HepG2 (cell line): Measurements from ENCODE around the gene AZU1. TPM values are rescaled to one million over a fixed set of nuclear protein-coding genes. Genes with fewer than 3 reads are reported as not detected.

Experiments used
- BCL6 ChIP-seq: IDR thresholded peaks from 2 replicates; pipeline ENCODE4 v1.6.1; 2016; ENCODE audit warnings: missing genetic modification reagents, missing compliant biosample characterization
- CBFB ChIP-seq: sonication (generic); formaldehyde crosslinking; IDR thresholded peaks from 2 replicates; pipeline ENCODE4 v1.4.0; 2020; ENCODE audit warnings: missing genetic modification reagents
- DNMT1 ChIP-seq: sonication (generic); formaldehyde crosslinking; IDR thresholded peaks from 2 replicates; pipeline ENCODE4 v1.5.1; 2020; ENCODE audit warnings: mild to moderate bottlenecking, missing genetic modification reagents
- EEA1 ChIP-seq: sonication (generic); formaldehyde crosslinking; IDR thresholded peaks from 2 replicates; pipeline ENCODE4 v1.5.1; 2020; ENCODE audit warnings: mild to moderate bottlenecking, missing genetic modification reagents, borderline replicate concordance
- EP300 ChIP-seq, 3 experiments: sonication (generic) in 1 of 3; formaldehyde crosslinking in 1 of 3; IDR thresholded peaks; 2 replicates each; pipeline versions ENCODE4 v1.5.1 to v1.6.1; 2011 to 2020; ENCODE audit warnings: low read depth in 2 of 3, low read length in 2 of 3, borderline replicate concordance in 1 of 3, improper control_type of control experiment in 1 of 3, mild to moderate bottlenecking in 1 of 3, missing genetic modification reagents in 1 of 3, moderate library complexity in 1 of 3
- FOXK1 ChIP-seq: sonication (generic); formaldehyde crosslinking; IDR thresholded peaks from 2 replicates; pipeline ENCODE4 v1.4.0; 2020; ENCODE audit warnings: low read depth, missing genetic modification reagents, borderline replicate concordance
- FOXP1 ChIP-seq, 2 experiments: fragments of 450-650 bp in 1 of 2; IDR thresholded peaks; 2 replicates each; pipeline ENCODE4 v1.6.1; 2017 to 2018; ENCODE audit warnings: antibody characterized with exemption in 1 of 2
- HNRNPH1 ChIP-seq: fragments of 200-400 bp; formaldehyde crosslinking; optimal IDR thresholded peaks from 2 replicates; pipeline ENCODE3; 2017; ENCODE audit warnings: mild to moderate bottlenecking, low read depth, low read length
- HOXA7 ChIP-seq: sonication (generic); formaldehyde crosslinking; IDR thresholded peaks from 2 replicates; pipeline ENCODE4 v1.8.1; 2022; ENCODE audit warnings: mild to moderate bottlenecking, missing genetic modification reagents, moderate library complexity
- HOXA9 ChIP-seq: sonication (generic); formaldehyde crosslinking; IDR thresholded peaks from 2 replicates; pipeline ENCODE4 v1.8.1; 2022; ENCODE audit warnings: missing genetic modification reagents, mild to moderate bottlenecking, moderate library complexity, borderline replicate concordance
- KDM3A ChIP-seq: IDR thresholded peaks from 2 replicates; pipeline ENCODE4 v1.6.1; 2018; ENCODE audit warnings: low read depth, missing compliant biosample characterization
- KMT2A ChIP-seq: sonication (generic); formaldehyde crosslinking; IDR thresholded peaks from 2 replicates; pipeline ENCODE4 v1.4.0; 2020; ENCODE audit warnings: missing genetic modification reagents
- MIXL1 ChIP-seq: IDR thresholded peaks from 2 replicates; pipeline ENCODE4 v1.6.1; 2016
- NFKB2 ChIP-seq: sonication (generic); formaldehyde crosslinking; IDR thresholded peaks from 2 replicates; pipeline ENCODE4 v1.4.0; 2020; ENCODE audit warnings: missing genetic modification reagents, borderline replicate concordance
- SNAPC2 ChIP-seq: sonication (generic); formaldehyde crosslinking; IDR thresholded peaks from 2 replicates; pipeline ENCODE4 v1.8.1; 2022; ENCODE audit warnings: mild to moderate bottlenecking, missing genetic modification reagents
- SRSF1 ChIP-seq: fragments of 200-400 bp; formaldehyde crosslinking; optimal IDR thresholded peaks from 2 replicates; pipeline ENCODE3; 2017; ENCODE audit warnings: mild to moderate bottlenecking, low read depth, low read length, moderate library complexity
- SSRP1 ChIP-seq: IDR thresholded peaks from 2 replicates; pipeline ENCODE4 v1.6.1; 2016; ENCODE audit warnings: control low read depth
- XRCC5 ChIP-seq: fragments of 200-400 bp; formaldehyde crosslinking; optimal IDR thresholded peaks from 2 replicates; pipeline ENCODE3; 2017; ENCODE audit warnings: mild to moderate bottlenecking, low read length
- ZNF143 ChIP-seq: sonication (generic); formaldehyde crosslinking; IDR thresholded peaks from 2 replicates; pipeline ENCODE4 v1.4.0; 2020; ENCODE audit warnings: missing genetic modification reagents
- ZNF180 ChIP-seq: sonication (generic); formaldehyde crosslinking; IDR thresholded peaks from 2 replicates; pipeline ENCODE4 v1.4.0; 2020; ENCODE audit warnings: low read depth, missing genetic modification reagents, borderline replicate concordance
- ZNF20 ChIP-seq: sonication (generic); formaldehyde crosslinking; IDR thresholded peaks from 2 replicates; pipeline ENCODE4 v1.4.0; 2020; ENCODE audit warnings: mild to moderate bottlenecking, moderate library complexity, missing genetic modification reagents
- ZNF253 ChIP-seq: sonication (generic); formaldehyde crosslinking; IDR thresholded peaks from 2 replicates; pipeline ENCODE4 v1.8.0; 2022; ENCODE audit warnings: mild to moderate bottlenecking, missing genetic modification reagents, borderline replicate concordance
- ZNF260 ChIP-seq: sonication (generic); formaldehyde crosslinking; IDR thresholded peaks from 2 replicates; pipeline ENCODE4 v1.4.0; 2020; ENCODE audit warnings: missing genetic modification reagents, low read depth, mild to moderate bottlenecking, borderline replicate concordance
- ZNF263 ChIP-seq: sonication (generic); formaldehyde crosslinking; IDR thresholded peaks from 2 replicates; pipeline ENCODE4 v1.4.0; 2020; ENCODE audit warnings: missing genetic modification reagents
- ZNF331 ChIP-seq: sonication (generic); formaldehyde crosslinking; IDR thresholded peaks from 2 replicates; pipeline ENCODE4 v1.4.0; 2020; ENCODE audit warnings: missing genetic modification reagents
- ZNF451 ChIP-seq: sonication (generic); formaldehyde crosslinking; IDR thresholded peaks from 2 replicates; pipeline ENCODE4 v1.5.0; 2020; ENCODE audit warnings: mild to moderate bottlenecking, missing genetic modification reagents
- ZNF761 ChIP-seq: sonication (generic); formaldehyde crosslinking; conservative IDR thresholded peaks from 2 replicates; pipeline ENCODE4 v1.4.0; 2020; ENCODE audit warnings: mild to moderate bottlenecking, missing genetic modification reagents
- ZNF883 ChIP-seq: sonication (generic); formaldehyde crosslinking; IDR thresholded peaks from 2 replicates; pipeline ENCODE4 v1.5.1; 2020; ENCODE audit warnings: mild to moderate bottlenecking, missing genetic modification reagents; ENCODE audit errors: not compliant biosample characterization
- polyA plus RNA-seq, 8 experiments: library from polyadenylated mRNA; depleted of rRNA in 3 of 8; stranded (reverse) in 7 of 8; unstranded in 1 of 8; fragments of >200 nt; fragmentation: Illumina TruSeq in 4 of 8; extraction: Trizol in 4 of 8; gene quantifications; 2 replicates each; pipeline versions ENCODE4 v1.2.1 to v1.2.3, GENCODE V29; 2011 to 2016; ENCODE audit warnings: low read depth in 4 of 8, missing spikeins in 1 of 8, mixed read lengths in 1 of 8; ENCODE audit not compliant: insufficient read depth in 1 of 8
- total RNA-seq, 5 experiments: library from RNA; depleted of rRNA; stranded (reverse); fragments of >200 nt; fragmentation: Illumina TruSeq; extraction: Trizol; gene quantifications; 2 replicates each; pipeline ENCODE4 v1.2.3, GENCODE V29; 2016; ENCODE audit warnings: low read depth in 1 of 5
- TF ChIP-seq, protein P1 (sequence below): sonication (generic); formaldehyde crosslinking; IDR thresholded peaks from 2 replicates; pipeline ENCODE4 v1.5.1; 2020; ENCODE audit warnings: missing genetic modification reagents, mild to moderate bottlenecking, borderline replicate concordance
- TF ChIP-seq, protein P2 (sequence below): sonication (generic); formaldehyde crosslinking; IDR thresholded peaks from 2 replicates; pipeline ENCODE4 v1.4.0; 2020; ENCODE audit warnings: missing genetic modification reagents

The AZU1 gene
- total and polyA plus RNA-seq, 2 of the 13 experiments (the other 11 are each of a cell fraction or from before 2014, with no cell fraction given): not detected

DNA sequence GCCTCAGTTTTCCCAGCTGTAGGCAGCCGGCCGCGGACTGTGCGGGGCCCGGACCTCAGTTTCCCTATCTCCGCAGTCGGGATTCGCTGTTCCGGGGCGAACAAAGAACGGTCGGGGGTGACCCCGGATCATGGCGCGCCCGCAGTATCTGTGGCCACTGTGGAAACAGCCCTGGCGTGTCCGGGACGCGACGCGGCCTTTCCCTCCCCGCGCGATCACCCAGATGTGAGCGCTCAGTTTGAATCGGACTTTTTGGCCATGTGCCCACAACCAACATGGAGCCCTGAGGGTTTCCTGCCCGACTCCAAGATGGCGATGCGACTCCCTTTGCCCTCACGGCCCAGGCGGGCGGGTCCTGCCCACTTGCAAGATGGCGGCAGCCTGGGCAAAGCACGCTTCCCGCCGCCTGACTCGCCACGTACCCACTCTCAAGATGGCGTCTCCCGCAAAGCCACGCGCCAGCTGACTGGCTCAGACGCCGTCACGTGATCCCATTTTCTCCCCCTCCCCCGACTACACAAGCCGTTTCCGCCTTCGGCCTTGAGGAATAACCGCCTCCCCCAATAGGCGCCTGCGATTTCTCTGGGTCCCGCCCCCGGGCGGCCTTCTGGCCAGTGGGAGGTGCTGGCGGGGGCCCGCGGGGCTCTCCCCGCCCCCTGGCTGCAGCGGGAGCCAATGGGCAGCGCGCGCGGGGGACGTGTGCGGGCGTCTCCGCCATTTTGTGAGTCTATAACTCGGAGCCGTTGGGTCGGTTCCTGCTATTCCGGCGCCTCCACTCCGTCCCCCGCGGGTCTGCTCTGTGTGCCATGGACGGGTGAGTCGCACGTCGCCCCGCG, 30.7 kb upstream of the AZU1 start, which contains the start of gene PTBP1 (continued):
- peak; percentile 75 for TF ChIP-seq XRCC5
- peak; percentile 54; the same call in 1 of the 2 replicates for TF ChIP-seq ZNF451 (CRISPR knock-in tag)
- TF ChIP-seq KMT2A (CRISPR knock-in tag): 0 out of 2 replicates have a peak, but pooled peaks have one; percentile 46
- peak; percentile 0 to 66; a peak in 2 of 4 replicates for TF ChIP-seq EP300 (IDR thresholded peaks at IDR 0.05; ENCODE audit: low read depth in 2 of 2, low read length in 2 of 2)
- TF ChIP-seq EP300 (CRISPR knock-in tag; IDR thresholded peaks at IDR 0.05; ENCODE audit: borderline replicate concordance): no peak
- TF ChIP-seq ZNF331 (CRISPR knock-in tag): peak; percentile 82; the same call in 1 of the 2 replicates
- peak; percentile 48; the same call in 1 of the 2 replicates for TF ChIP-seq DNMT1
- TF ChIP-seq, protein P1, sequence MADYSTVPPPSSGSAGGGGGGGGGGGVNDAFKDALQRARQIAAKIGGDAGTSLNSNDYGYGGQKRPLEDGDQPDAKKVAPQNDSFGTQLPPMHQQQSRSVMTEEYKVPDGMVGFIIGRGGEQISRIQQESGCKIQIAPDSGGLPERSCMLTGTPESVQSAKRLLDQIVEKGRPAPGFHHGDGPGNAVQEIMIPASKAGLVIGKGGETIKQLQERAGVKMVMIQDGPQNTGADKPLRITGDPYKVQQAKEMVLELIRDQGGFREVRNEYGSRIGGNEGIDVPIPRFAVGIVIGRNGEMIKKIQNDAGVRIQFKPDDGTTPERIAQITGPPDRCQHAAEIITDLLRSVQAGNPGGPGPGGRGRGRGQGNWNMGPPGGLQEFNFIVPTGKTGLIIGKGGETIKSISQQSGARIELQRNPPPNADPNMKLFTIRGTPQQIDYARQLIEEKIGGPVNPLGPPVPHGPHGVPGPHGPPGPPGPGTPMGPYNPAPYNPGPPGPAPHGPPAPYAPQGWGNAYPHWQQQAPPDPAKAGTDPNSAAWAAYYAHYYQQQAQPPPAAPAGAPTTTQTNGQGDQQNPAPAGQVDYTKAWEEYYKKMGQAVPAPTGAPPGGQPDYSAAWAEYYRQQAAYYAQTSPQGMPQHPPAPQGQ (CRISPR knock-in tag): no peak
- TF ChIP-seq HNRNPH1: no peak
- no peak for TF ChIP-seq SSRP1
- peak; percentile 75; the same call in 1 of the 2 replicates for TF ChIP-seq NFKB2
- TF ChIP-seq ZNF180 (CRISPR knock-in tag): no peak; the same call in 1 of the 2 replicates
- peak; percentile 69; the same call in 1 of the 2 replicates for TF ChIP-seq KDM3A
- no peak for TF ChIP-seq ZNF761 (CRISPR knock-in tag)
- TF ChIP-seq SNAPC2 (CRISPR knock-in tag): no peak; the same call in 1 of the 2 replicates
- TF ChIP-seq ZNF260 (CRISPR knock-in tag): no peak
- no peak for TF ChIP-seq HOXA9 (CRISPR knock-in tag)
- no peak for TF ChIP-seq FOXP1 (IDR thresholded peaks at IDR 0.05)
- no peak for TF ChIP-seq FOXP1 (CRISPR knock-in tag; IDR thresholded peaks at IDR 0.05)
- TF ChIP-seq CBFB (CRISPR knock-in tag): peak; percentile 73; the same call in 1 of the 2 replicates
- TF ChIP-seq MIXL1 (CRISPR knock-in tag): peak; percentile 37
- no peak for TF ChIP-seq BCL6 (CRISPR knock-in tag)
- no peak for TF ChIP-seq ZNF20
- TF ChIP-seq SRSF1: peak; percentile 76
- TF ChIP-seq ZNF883 (CRISPR knock-in tag): peak; percentile 61
- TF ChIP-seq EEA1: no peak
- TF ChIP-seq ZNF263 (CRISPR knock-in tag): no peak
- TF ChIP-seq ZNF253: peak; percentile 54; the same call in 1 of the 2 replicates
- TF ChIP-seq HOXA7: no peak
- TF ChIP-seq, protein P2, sequence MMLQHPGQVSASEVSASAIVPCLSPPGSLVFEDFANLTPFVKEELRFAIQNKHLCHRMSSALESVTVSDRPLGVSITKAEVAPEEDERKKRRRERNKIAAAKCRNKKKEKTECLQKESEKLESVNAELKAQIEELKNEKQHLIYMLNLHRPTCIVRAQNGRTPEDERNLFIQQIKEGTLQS (CRISPR knock-in tag): peak; percentile 47; the same call in 1 of the 2 replicates
- peak; percentile 85; the same call in 1 of the 2 replicates for TF ChIP-seq FOXK1
- TF ChIP-seq ZNF143 (CRISPR knock-in tag): peak; percentile 73
